Effector CD4-positive, alpha-beta T cell (primary cell): ENCODE measurements around the gene ZKSCAN4.

ENCODE experiments used
- DNase-seq: peaks from one replicate; pipeline ENCODE4 v3.0.0-alpha.2; 2020

The ZKSCAN4 gene

GRCh38 chr6:28208111-28208659 is 43.9 kb downstream of the ZKSCAN4 start:
- DNase-seq = no peak

- DNase-seq = no peak
Observed at GRCh38 chr6:28207510-28208110, 44.5 kb downstream of the ZKSCAN4 start.

- no peak for DNase-seq
Observed at GRCh38 chr6:28206928-28207509, 45.0 kb downstream of the ZKSCAN4 start.

GRCh38 chr6:28206527-28206926 is 45.5 kb downstream of the ZKSCAN4 start:
- no peak for DNase-seq

- no peak for DNase-seq
Observed at GRCh38 chr6:28205879-28206278, 46.2 kb downstream of the ZKSCAN4 start.

- DNase-seq = no peak
Observed at GRCh38 chr6:28203201-28203600, 48.9 kb downstream of the ZKSCAN4 start.

GRCh38 chr6:28200020-28200419 is 52.0 kb downstream of the ZKSCAN4 start:
- DNase-seq = no peak
